22Rv1 (cell line): ENCODE measurements around the gene IL22RA2.

Experiments
- CTCF ChIP-seq: fragments of 450-650 bp; IDR thresholded peaks from 2 replicates; pipeline ENCODE4 v1.5.1; 2017; ENCODE audit warnings: mild to moderate bottlenecking
- ZFX ChIP-seq: fragments of 450-650 bp; IDR thresholded peaks from 2 replicates; pipeline ENCODE4 v1.6.1; 2017; ENCODE audit warnings: antibody characterized with exemption, borderline replicate concordance

- TF ChIP-seq CTCF (no peak), ZFX (no peak)
Observed at GRCh38 chr6:137222381-137222780, 48.9 kb upstream of the IL22RA2 start.
